ENCODE data around the gene INTS1. TPM values are rescaled to one million over a fixed set of nuclear protein-coding genes. Genes with fewer than 3 reads are reported as not detected.

The INTS1 gene
- total RNA-seq, 1 donor: 26.0 TPM

DNA sequence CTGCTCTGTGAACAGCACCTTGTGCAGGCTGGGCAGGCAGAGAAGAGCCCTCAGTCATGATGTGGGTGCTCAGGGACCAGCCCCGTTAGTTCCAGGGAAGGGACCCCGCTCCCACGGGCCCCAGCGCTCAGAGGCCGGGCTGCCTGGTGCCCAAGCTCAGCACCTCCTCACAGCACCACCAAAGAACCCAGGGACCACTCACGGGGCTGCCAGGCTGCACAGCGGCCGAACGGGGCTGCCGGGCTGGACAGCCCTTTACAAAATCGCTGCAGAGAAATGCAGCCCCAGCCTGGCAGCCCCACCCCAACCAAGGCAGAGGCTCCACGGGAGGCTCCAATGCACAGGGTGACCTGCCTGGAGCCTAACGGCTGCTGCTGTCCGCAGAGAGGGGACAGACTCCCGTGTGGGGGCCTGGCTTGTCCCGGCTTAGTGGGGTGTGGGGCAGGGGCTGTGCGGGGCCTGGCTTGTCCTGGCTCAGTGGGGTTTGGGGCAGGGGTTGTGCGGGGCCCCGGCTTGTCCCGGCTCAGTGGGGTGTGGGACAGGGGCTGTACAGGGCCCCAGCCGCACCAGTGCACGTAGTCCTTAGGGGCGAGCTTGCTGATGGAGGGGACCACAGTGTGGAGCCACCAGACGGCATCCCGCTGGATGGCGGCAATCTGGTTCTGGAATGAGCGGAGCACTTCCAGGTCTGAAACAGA lies 9.2 kb downstream of the INTS1 start:
- no peak overlapping the region for H3K4me3 ChIP-seq (ENCODE audit: low read length)

DNA sequence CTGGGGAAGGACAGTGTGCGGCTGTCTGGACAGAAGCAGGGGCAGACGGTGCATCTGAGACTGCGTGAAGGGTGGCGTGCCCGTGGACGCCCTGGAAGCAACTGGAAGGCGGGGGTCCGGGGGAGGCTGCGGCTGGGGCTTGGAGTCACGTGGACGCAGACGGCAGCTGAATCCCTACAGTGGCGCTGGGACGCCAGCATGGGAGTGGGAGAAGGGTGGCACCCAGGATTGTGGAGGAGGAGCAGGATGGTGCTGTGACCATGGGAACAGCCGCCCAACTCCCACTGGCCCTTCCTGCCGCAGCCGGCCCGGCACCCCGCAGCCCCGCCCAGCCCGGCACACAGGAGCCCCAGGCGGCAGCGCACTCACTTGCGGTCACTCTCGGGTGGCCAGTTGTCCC lies 9.7 kb downstream of the INTS1 start:
- Histone ChIP-seq H3K9me3 (ENCODE audit: low read depth, low read length) (no peaks in the 10 kb centered on the region), H3K4me3 (ENCODE audit: low read length) (no peak overlapping the region), H3K27me3 (ENCODE audit: insufficient read depth, low read length) (no peaks in the 10 kb centered on the region), H3K4me1 (ENCODE audit: insufficient read depth, low read length) (no peaks in the 10 kb centered on the region)

More for the DNA sequence above, 9.2 kb downstream of the INTS1 start:
- Histone ChIP-seq H3K4me1 (ENCODE audit: insufficient read depth, low read length) (no peaks in the 10 kb centered on the region), H3K27me3 (ENCODE audit: insufficient read depth, low read length) (no peaks in the 10 kb centered on the region), H3K9me3 (ENCODE audit: low read depth, low read length) (no peaks in the 10 kb centered on the region)

DNA sequence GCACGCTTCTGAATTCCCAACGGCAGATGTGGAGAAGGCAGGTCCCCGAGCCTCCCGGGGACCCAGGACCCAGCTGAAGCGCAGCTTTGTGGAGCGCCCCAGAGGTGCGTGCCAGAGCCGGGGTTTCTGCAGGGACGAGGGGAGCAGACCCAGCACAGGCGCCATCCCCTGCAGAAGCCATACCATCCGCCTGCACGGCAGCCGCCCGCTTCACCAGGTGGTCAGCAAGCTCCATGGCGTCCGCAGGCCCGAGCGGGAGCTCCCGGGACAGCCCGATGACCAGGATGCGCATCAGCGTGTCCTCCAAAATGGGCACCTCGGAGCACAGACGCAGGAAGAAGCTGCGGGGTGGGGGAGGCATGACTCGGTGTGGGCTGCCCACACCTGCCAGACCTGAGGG lies 10.6 kb downstream of the INTS1 start:
- H3K27me3 ChIP-seq (ENCODE audit: insufficient read depth, low read length): no peaks in the 10 kb centered on the region

DNA sequence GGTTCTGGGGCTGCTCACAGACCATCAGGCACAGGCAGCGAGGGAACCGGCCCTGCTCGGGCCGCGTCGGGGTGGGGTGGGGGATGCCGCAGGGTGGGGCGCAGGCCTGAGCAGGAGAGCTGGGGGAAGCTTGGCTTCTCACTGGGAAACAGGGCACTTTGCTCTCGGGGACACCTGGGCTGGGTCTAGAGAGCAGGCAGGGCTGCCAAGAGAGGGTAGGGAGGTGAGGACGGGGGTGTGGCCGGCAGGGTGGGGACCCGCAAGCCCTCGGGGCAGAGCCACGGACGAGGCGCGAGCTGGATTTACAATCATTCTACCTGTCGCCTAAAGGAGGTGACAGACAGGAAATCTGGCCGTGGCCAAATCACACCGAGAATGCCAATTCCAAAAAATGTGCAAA lies 11.1 kb downstream of the INTS1 start:
- Histone ChIP-seq H3K4me3 (ENCODE audit: low read length) (no peak overlapping the region), H3K27me3 (ENCODE audit: insufficient read depth, low read length) (no peaks in the 10 kb centered on the region), H3K9me3 (ENCODE audit: low read depth, low read length) (no peaks in the 10 kb centered on the region), H3K4me1 (ENCODE audit: insufficient read depth, low read length) (no peaks in the 10 kb centered on the region)

More for the DNA sequence above, 10.6 kb downstream of the INTS1 start:
- Histone ChIP-seq H3K4me3 (ENCODE audit: low read length) (no peak overlapping the region), H3K4me1 (ENCODE audit: insufficient read depth, low read length) (no peaks in the 10 kb centered on the region), H3K9me3 (ENCODE audit: low read depth, low read length) (no peaks in the 10 kb centered on the region)

DNA sequence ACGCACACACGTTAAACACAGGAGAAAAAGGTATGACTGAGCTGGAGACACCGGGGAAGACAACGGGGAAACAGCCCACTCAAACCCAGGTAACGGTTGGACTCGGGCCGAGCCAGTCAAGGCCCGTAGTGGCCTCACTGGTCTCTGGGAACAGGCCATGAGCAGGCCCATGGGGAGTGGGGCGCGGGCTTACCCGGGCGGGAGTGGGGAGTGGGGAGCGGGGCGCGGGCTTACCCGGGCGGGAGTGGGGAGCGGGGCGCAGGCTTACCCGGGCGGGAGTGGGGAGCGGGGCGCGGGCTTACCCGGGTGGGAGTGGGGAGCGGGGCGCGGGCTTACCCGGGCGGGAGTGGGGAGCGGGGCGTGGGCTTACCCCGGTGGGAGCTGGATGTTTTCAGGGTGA lies 11.5 kb downstream of the INTS1 start:
- Histone ChIP-seq H3K9me3 (ENCODE audit: low read depth, low read length) (no peaks in the 10 kb centered on the region), H3K27me3 (ENCODE audit: insufficient read depth, low read length) (no peaks in the 10 kb centered on the region), H3K4me3 (ENCODE audit: low read length) (no peak overlapping the region), H3K4me1 (ENCODE audit: insufficient read depth, low read length) (no peaks in the 10 kb centered on the region)

DNA sequence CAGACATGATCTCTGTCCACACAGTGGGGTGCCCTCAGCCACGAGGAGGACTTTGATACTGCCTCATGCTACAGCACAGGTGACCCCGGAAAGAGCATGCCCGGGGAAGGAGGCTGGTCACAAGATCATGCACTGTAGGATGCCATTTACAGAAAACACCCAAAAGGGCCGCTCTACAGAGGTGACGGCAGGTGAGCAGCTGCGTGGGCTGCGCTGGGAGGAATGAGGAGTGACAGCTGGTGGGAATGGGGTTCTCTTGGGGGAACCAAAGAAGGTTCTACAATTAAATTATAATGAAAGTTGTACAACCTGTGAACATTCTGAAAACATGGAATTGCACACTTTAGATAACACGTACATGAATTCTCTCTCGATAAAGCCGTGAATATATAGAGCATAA lies 12.0 kb downstream of the INTS1 start:
- Histone ChIP-seq H3K4me3 (ENCODE audit: low read length) (no peak overlapping the region), H3K4me1 (ENCODE audit: insufficient read depth, low read length) (no peaks in the 10 kb centered on the region), H3K27me3 (ENCODE audit: insufficient read depth, low read length) (no peaks in the 10 kb centered on the region), H3K9me3 (ENCODE audit: low read depth, low read length) (no peaks in the 10 kb centered on the region)

DNA sequence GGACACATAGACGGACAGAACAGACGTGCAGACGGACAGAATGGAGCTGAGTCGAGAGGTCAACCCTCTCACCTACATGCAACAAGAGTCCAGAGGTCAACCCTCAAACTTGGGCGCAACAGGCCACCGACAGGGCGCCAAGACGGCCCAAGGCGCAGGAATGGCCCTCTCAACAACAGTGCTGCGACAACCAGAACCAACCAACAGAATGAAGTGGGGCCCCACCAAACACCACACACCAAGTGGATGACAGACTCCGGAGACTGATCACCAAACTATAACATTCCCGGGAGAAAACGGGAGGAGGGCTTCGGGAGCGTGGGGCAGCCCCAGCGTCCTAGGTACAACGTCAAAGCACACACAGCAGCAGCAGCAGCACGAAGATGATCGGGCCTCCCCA lies 13.4 kb downstream of the INTS1 start:
- H3K9me3 ChIP-seq (ENCODE audit: low read depth, low read length): no peaks in the 10 kb centered on the region
- no peak overlapping the region for H3K4me3 ChIP-seq (ENCODE audit: low read length)
- no peaks in the 10 kb centered on the region for H3K4me1 ChIP-seq (ENCODE audit: insufficient read depth, low read length)
- no peaks in the 10 kb centered on the region for H3K27me3 ChIP-seq (ENCODE audit: insufficient read depth, low read length)

DNA sequence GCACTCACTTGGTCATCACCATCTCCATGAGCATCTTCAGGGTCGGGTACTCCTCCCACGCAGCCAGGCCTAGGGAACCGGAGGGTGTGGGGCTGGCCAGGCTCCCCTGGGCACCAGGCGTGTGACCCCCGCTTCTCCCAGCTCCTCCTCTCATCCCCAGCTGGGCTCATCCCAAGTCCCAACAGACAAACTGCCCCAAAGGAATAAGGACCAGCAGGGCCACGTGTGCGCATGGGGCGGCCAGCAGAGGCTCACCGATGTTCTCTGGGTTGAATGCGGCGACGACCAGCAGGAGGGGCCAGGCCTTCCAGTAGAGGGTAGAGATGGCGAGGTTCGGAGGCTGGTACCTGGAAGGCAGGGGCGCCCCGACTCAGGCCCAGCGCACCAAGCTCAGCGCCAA lies 14.9 kb downstream of the INTS1 start:
- H3K27me3 ChIP-seq (ENCODE audit: insufficient read depth, low read length): no peaks in the 10 kb centered on the region
- H3K9me3 ChIP-seq (ENCODE audit: low read depth, low read length): no peaks in the 10 kb centered on the region
- H3K4me3 ChIP-seq (ENCODE audit: low read length): no peak overlapping the region
- no peaks in the 10 kb centered on the region for H3K4me1 ChIP-seq (ENCODE audit: insufficient read depth, low read length)

DNA sequence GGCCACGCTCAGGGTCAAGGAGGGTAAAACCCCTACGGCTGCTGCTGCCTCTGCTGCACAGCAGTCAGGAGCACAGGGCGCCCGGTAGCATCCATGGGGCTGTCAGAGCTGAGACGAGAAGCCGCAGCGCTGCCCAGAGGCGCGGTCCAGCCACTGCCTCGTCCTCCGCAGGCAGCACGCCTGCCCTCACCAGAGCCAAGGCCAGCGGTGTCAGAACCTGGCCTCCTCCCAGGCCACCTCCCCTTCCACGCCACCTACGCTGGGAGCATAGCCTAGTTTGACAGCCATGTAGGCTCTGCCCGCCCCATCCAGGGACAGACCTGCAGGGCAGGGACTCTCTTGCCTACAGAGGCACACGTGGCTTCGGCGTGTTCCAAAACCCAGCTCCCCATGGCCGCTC lies 16.2 kb downstream of the INTS1 start:
- H3K4me3 ChIP-seq (ENCODE audit: low read length): no peak overlapping the region
- no peaks in the 10 kb centered on the region for H3K27me3 ChIP-seq (ENCODE audit: insufficient read depth, low read length)
- no peaks in the 10 kb centered on the region for H3K9me3 ChIP-seq (ENCODE audit: low read depth, low read length)
- H3K4me1 ChIP-seq (ENCODE audit: insufficient read depth, low read length): no peaks in the 10 kb centered on the region

DNA sequence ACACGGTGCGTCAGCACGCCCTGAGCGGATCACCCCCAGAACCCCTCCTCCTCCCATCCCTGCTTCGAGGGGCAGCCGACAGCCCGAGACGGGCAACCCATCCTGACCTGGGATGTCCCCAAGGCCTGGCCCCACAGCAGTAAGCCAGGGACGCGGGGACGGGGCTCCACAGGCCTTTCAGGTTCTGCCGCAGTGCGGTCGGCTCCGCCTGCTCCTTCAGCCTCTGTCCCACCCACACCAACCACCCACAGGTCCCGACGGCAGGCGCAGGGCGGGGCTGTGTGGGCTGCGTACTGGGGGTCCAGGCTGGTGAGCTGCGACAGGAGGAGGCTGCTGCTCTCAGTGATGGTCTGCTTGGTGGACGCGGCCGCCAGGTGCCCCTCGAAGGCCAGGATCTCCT lies 16.7 kb downstream of the INTS1 start:
- H3K4me3 ChIP-seq (ENCODE audit: low read length): no peak overlapping the region
- H3K27me3 ChIP-seq (ENCODE audit: insufficient read depth, low read length): no peaks in the 10 kb centered on the region
- H3K9me3 ChIP-seq (ENCODE audit: low read depth, low read length): no peaks in the 10 kb centered on the region
- H3K4me1 ChIP-seq (ENCODE audit: insufficient read depth, low read length): no peaks in the 10 kb centered on the region

DNA sequence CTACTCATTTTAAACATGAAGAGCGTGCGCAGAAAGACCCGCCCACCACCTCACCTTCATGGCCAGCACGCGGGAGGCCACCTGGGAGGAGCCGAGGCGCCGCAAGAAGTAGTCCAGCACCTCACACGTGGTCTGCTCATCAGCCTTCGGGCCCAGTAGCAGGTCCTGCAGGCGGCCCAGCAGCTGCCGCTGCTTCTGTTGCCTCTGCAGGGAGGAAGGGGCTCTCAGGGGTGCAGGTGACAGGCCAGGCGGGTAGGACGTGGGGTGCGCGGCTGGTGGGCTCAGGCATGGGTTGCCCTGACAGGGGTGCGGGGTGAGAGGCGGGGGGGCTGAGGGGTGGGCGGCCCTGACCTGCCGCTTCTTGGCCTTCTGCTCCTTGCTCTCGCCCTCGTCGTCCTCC lies 17.6 kb downstream of the INTS1 start:
- Histone ChIP-seq H3K27me3 (ENCODE audit: insufficient read depth, low read length) (no peaks in the 10 kb centered on the region), H3K4me3 (ENCODE audit: low read length) (no peak overlapping the region), H3K9me3 (ENCODE audit: low read depth, low read length) (no peaks in the 10 kb centered on the region), H3K4me1 (ENCODE audit: insufficient read depth, low read length) (no peaks in the 10 kb centered on the region)

DNA sequence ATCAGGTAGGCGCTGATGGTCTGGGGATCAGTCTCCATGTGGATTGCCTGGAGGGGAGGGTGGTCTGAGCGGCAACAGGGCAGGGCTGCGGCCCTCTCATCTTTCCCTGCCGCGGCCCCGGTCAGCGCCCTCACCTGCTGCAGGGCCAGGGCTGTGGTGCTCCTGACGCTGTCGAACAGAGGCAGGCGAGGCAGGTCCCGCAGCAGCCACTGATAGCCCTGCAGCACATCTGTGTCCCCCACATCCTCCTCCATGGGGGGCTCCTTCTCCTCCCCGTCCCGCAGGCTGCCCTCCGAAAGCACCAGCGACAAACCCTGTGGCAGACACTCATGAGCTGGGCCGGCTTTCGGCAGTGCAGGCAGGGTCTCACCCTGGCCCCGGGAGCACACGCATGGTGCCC lies 19.0 kb downstream of the INTS1 start:
- no peaks in the 10 kb centered on the region for H3K4me1 ChIP-seq (ENCODE audit: insufficient read depth, low read length)
- no peak overlapping the region for H3K4me3 ChIP-seq (ENCODE audit: low read length)
- no peaks in the 10 kb centered on the region for H3K27me3 ChIP-seq (ENCODE audit: insufficient read depth, low read length)
- no peaks in the 10 kb centered on the region for H3K9me3 ChIP-seq (ENCODE audit: low read depth, low read length)

DNA sequence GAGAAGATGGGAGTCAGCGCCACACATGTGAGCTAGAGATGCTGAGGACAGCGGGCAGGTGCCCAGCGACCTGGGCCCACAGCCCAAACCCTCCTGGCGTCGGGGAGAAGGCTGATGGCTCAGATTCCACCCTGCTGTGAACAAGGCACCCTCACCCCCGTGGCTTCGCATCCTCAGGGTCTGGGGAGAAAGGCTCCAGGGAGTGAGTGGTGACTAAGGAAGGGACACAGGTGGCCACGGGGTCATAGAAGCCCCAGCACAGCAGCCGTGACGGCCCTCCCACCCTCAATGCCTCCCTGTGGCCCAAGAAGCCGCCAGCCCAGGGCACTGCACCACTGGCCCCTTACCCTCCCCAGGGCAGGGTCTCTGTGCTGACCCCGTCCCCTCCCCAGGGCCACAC lies 19.6 kb downstream of the INTS1 start:
- Histone ChIP-seq H3K27me3 (ENCODE audit: insufficient read depth, low read length) (no peaks in the 10 kb centered on the region), H3K4me1 (ENCODE audit: insufficient read depth, low read length) (no peaks in the 10 kb centered on the region), H3K4me3 (ENCODE audit: low read length) (no peak overlapping the region), H3K9me3 (ENCODE audit: low read depth, low read length) (no peaks in the 10 kb centered on the region)

DNA sequence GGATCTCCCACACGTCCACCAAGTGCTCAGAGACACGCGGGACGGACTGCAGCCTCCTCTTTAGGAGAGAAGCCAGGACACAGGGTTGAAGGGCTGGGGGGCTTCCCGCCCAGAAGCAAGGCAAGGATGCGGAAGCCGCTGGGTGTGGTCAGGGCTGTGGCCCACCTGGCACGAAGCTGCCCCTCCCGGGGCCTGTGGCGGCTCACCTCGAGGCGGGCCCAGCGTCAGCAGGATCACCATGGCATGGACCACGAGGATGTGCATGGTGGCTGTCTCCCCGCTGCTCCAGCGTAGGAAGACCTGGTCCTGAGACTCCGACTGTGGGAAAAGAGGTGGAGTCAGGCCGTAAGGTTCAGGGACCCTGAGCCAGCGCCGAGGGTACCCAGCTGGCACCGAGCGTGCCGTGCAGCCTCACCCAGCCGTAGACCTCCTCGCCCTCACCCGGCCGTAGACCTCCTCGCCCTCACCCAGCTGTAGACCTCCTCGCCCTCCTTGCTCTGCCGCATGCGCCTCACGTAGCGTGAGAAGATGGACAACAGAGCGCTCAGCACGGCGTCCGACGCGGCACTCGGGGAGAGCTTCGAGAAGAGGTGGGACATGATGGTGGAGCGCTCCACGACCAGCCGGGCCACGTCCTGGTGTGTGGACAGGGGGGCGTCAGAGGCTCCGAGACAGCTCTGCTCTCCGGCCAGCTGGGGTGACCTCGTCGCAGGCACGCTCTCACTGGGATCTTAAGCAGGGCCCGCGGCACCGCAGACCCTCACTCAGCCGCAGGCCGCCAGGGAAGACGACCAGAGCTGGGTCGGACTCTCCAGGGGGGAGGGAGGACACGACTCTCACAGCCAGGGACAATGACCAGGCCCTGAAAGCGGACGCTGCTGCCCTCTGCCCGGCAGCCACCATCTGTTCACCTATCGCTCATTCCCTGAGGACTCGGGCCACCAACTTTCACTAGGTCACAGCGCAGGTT lies 20.4 kb downstream of the INTS1 start:
- H3K27me3 ChIP-seq (ENCODE audit: insufficient read depth, low read length): no peaks in the 10 kb centered on the region
- no peaks in the 10 kb centered on the region for H3K4me1 ChIP-seq (ENCODE audit: insufficient read depth, low read length)
- no peaks in the 10 kb centered on the region for H3K9me3 ChIP-seq (ENCODE audit: low read depth, low read length)
- no peak overlapping the region for H3K4me3 ChIP-seq (ENCODE audit: low read length)

DNA sequence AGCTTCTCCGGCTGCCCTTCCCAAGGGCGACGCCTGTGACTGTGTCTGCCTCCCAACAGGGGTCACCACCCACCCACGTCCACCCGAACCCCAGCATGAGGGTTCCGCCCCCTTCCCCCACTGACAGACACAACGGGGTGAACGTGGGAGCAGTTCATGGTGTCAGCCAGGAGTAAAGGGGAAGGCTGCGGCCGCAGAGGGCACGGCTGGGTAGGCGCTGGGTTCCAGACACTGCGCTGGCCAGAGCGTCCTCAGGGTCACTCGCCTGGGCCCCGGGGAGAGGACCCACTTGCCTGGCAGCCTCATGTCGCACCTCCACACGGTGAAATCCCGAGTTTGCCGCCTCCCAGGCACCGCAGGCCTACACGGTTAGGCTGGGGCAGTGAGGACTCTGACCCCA lies 21.1 kb downstream of the INTS1 start:
- Histone ChIP-seq H3K4me3 (ENCODE audit: low read length) (no peak overlapping the region), H3K27me3 (ENCODE audit: insufficient read depth, low read length) (no peaks in the 10 kb centered on the region), H3K9me3 (ENCODE audit: low read depth, low read length) (no peaks in the 10 kb centered on the region), H3K4me1 (ENCODE audit: insufficient read depth, low read length) (no peaks in the 10 kb centered on the region)
